Suprapubic skin (tissue), 4 donors: ENCODE measurements around the gene ERVMER34-1.

Experiments used
- POLR2A ChIP-seq, 2 donors: fragments of 450-650 bp; IDR thresholded peaks; one replicate each; pipeline ENCODE4 v1.6.1; 2017; ENCODE audit warnings: antibody characterized with exemption in 2 of 2, mild to moderate bottlenecking in 2 of 2, moderate library complexity in 2 of 2
- POLR2AphosphoS5 ChIP-seq, 3 donors: sonication (generic); formaldehyde crosslinking; IDR thresholded peaks; one replicate each; pipeline ENCODE4 v1.6.1; 2017; ENCODE audit warnings: antibody characterized with exemption in 3 of 3
- TF ChIP-seq, protein P1 (sequence below), 2 donors: fragments of 200-600 bp in 1 of 2; fragments of 450-650 bp in 1 of 2; sonication (generic) in 1 of 2; IDR thresholded peaks; one replicate each; pipeline ENCODE4 v1.5.1; 2016 to 2019; ENCODE audit warnings: antibody characterized with exemption in 2 of 2, mild to moderate bottlenecking in 1 of 2, moderate library complexity in 1 of 2

GRCh38 chr4:52760256-52760655 lies 9.0 kb upstream of the ERVMER34-1 start:
- TF ChIP-seq, protein P1, sequence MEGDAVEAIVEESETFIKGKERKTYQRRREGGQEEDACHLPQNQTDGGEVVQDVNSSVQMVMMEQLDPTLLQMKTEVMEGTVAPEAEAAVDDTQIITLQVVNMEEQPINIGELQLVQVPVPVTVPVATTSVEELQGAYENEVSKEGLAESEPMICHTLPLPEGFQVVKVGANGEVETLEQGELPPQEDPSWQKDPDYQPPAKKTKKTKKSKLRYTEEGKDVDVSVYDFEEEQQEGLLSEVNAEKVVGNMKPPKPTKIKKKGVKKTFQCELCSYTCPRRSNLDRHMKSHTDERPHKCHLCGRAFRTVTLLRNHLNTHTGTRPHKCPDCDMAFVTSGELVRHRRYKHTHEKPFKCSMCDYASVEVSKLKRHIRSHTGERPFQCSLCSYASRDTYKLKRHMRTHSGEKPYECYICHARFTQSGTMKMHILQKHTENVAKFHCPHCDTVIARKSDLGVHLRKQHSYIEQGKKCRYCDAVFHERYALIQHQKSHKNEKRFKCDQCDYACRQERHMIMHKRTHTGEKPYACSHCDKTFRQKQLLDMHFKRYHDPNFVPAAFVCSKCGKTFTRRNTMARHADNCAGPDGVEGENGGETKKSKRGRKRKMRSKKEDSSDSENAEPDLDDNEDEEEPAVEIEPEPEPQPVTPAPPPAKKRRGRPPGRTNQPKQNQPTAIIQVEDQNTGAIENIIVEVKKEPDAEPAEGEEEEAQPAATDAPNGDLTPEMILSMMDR (IDR thresholded peaks at IDR 0.05): no peak
- TF ChIP-seq POLR2A (IDR thresholded peaks at IDR 0.05) (no peak), POLR2AphosphoS5 (IDR thresholded peaks at IDR 0.05) (no peak)
